NCI-H187 (cell line): ENCODE data around the gene PGAM2.

Source experiments
- DNase-seq, 2 experiments: peaks; one replicate each; lab custom pipeline; 2025; lab: John Stamatoyannopoulos, UW

PGAM2 gene

DNA sequence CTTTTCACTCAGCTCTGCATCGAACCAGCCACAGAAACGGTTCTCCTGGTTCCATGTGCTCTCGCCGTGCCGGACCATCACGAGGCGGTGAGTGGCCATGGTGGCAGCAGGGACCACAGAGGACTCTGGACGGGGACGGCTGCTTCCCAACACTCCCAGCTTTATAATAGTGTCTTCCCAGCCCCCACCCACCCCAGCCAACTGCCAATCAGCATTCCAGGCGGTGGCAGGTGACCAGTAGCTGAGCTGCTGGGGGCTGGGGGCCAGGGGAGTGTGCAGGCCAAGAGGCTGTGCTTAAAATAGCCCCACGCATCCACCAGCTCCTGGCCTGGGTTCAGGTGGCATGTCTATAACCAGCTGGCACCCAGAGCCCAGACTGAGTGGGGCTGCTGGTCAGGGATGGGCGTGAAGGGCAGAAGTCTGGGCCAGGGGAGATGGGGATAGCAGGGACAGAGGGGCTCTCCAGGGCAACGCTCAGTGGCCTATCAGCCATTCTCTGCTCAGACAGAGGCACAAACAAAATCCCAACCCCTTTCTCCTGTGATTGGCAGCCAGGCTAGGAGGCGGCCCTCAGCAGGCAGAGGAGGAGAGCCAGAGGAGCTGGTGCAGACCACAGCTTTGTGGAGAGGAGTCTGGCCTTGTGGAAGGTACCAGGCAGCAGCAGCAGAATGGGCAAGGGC, at the start of gene PGAM2:
TSS of gene PGAM2 (minus strand) at position 137 of the 680 bp plus-strand sequence. CDS start at position 99, 38 bp downstream.
- DNase-seq, result peak in 1 of 2 experiments; percentile 31

DNA sequence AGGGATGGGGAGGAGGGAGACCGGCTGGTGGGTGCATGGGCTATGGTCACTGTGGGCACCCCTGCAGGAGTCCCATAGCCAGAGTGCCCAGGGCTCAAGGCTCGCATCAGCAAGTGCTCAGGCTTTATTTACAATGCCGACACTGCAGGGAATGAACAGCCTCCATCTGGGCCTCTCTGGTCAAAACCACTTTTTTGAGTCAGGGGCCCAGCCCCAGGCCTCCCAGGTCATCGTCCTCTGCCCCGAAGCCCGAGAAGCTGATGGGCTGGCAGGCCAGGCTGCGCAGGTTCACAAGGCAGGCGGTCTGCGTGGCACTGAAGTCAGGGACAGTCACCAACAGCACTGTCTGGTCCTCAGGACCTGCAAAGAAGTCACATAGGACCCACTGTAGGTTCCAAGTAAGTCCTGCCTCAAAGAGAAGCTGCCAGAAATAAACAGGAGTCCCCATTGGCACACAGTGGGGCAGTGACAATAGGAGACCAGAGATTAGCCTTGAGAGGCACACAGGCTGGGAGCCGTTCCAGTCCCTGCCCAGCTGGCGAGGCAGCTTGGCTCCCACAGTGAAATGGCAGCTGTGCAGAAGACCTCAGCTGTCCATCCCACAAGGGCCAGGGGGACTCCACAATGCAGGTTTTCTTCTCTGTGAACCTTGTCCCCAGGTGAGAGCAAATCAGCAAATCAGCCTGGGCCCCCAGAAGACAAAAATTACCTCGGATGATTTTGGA, 49.4 kb upstream of the PGAM2 start:
- DNase-seq, result no peak

DNA sequence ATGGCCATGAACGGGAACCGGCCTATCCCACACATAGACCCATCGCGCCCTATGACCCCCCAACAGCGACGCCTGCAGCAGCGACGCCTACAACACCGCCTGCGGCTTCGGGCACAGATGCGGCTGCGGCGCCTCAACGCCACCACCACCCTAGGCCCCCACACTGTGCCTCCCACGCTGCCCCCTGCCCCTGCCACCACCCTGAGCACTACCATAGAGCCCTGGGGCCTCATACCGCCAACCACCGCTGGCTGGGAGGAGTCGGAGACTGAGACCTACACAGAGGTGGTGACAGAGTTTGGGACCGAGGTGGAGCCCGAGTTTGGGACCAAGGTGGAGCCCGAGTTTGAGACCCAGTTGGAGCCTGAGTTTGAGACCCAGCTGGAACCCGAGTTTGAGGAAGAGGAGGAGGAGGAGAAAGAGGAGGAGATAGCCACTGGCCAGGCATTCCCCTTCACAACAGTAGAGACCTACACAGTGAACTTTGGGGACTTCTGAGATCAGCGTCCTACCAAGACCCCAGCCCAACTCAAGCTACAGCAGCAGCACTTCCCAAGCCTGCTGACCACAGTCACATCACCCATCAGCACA, 48.5 kb upstream of the PGAM2 start:
- DNase-seq, result no peak

DNA sequence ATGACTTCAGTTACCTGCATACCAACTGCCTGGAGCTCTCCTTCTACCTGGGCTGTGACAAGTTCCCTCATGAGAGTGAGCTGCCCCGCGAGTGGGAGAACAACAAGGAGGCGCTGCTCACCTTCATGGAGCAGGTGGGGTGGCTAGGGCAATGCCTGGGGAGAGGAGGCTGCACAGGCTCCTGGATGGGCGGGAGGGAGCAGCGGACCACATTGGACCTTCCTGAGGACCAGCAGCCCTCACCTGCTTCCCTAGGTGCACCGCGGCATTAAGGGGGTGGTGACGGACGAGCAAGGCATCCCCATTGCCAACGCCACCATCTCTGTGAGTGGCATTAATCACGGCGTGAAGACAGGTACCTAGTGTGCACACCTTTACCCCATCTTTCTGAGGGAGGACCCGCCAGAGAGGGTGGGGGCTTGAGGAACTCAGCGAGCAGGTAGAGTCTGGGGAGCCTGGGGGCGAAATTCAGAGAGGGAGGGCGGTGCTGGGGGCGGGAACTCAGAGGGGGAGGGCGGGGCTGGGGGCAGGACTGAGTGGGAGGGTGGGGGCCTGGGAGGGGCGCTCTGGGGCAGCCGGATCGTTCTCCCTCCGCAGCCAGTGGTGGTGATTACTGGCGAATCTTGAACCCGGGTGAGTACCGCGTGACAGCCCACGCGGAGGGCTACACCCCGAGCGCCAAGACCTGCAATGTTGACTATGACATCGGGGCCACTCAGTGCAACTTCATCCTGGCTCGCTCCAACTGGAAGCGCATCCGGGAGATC, 47.8 kb upstream of the PGAM2 start:
- DNase-seq, result no peak

DNA sequence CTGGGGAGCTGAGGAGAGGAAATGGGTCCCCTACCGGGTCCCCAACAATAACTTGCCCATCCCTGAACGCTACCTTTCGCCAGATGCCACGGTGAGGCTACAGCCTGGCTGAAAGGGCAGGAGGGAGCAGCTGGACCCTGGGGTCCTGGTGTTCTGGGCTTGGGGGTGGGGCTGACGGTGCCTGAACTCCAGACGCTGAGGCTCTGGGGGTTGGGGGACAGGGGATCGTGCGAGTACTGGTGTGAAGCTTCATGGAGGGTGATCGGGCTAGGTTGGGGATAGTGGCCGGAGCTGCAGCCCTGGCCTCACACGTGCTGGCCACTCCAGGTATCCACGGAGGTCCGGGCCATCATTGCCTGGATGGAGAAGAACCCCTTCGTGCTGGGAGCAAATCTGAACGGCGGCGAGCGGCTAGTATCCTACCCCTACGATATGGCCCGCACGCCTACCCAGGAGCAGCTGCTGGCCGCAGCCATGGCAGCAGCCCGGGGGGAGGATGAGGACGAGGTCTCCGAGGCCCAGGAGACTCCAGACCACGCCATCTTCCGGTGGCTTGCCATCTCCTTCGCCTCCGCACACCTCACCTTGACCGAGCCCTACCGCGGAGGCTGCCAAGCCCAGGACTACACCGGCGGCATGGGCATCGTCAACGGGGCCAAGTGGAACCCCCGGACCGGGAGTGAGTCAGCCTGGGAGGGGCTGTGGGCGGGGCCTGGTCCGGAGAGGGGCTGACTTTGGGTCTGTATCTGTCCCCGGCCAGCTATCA, 47.0 kb upstream of the PGAM2 start:
- DNase-seq, result peak; percentile 27 to 56

DNA sequence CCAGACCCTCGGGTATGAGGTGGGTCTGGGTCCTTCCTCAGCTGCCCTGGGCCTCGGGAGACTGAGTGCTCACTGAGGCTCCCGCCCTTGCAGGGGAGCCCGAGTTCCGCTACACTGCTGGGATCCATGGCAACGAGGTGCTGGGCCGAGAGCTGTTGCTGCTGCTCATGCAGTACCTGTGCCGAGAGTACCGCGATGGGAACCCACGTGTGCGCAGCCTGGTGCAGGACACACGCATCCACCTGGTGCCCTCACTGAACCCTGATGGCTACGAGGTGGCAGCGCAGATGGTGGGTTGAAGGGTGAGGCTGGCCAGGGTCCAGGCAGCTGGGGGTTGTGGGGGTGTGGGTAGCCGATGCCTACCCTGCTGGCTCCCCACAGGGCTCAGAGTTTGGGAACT, 46.4 kb upstream of the PGAM2 start:
- DNase-seq, result no peak

DNA sequence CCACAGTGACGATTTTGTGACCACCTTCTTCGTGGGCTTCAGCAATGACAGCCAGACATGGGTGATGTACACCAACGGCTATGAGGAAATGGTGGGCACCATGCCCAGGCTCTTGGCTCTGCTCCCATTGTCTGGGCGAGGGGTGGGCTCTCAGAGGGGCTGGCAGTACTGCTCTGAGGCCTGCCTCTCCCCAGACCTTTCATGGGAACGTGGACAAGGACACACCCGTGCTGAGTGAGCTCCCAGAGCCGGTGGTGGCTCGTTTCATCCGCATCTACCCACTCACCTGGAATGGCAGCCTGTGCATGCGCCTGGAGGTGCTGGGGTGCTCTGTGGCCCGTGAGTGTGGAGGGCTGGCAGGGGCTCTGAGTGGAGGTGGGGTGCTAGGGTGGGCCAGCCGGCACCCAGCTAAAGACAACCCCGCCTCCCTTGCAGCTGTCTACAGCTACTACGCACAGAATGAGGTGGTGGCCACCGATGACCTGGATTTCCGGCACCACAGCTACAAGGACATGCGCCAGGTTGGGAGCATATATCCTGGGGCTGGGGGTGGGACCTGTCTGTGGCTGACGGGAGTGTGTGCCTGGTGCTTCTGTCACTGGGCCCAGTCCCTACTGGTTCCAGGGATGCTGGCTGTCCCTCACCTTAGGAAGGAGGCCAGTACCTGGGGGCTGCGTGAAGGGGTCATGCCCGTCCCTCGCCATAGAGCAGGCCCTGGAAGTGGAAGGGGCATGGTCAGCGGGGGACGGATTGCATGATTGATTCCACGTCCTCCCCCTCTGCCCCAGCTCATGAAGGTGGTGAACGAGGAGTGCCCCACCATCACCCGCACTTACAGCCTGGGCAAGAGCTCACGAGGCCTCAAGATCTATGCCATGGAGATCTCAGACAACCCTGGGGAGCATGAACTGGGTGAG, 45.6 kb upstream of the PGAM2 start:
- no peak for DNase-seq

DNA sequence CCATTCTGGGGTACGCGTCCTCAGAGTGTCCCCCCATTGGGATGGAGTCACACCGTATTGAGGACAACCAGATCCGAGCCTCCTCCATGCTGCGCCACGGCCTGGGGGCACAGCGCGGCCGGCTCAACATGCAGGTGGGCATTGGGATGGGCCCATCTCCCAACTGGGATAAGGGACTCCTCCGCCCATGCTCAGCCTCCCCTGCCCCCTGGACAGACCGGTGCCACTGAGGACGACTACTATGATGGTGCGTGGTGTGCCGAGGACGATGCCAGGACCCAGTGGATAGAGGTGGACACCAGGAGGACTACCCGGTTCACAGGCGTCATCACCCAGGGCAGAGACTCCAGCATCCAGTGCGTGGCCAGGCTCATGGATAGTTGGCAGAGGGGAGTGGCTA, 44.6 kb upstream of the PGAM2 start:
- no peak for DNase-seq

DNA sequence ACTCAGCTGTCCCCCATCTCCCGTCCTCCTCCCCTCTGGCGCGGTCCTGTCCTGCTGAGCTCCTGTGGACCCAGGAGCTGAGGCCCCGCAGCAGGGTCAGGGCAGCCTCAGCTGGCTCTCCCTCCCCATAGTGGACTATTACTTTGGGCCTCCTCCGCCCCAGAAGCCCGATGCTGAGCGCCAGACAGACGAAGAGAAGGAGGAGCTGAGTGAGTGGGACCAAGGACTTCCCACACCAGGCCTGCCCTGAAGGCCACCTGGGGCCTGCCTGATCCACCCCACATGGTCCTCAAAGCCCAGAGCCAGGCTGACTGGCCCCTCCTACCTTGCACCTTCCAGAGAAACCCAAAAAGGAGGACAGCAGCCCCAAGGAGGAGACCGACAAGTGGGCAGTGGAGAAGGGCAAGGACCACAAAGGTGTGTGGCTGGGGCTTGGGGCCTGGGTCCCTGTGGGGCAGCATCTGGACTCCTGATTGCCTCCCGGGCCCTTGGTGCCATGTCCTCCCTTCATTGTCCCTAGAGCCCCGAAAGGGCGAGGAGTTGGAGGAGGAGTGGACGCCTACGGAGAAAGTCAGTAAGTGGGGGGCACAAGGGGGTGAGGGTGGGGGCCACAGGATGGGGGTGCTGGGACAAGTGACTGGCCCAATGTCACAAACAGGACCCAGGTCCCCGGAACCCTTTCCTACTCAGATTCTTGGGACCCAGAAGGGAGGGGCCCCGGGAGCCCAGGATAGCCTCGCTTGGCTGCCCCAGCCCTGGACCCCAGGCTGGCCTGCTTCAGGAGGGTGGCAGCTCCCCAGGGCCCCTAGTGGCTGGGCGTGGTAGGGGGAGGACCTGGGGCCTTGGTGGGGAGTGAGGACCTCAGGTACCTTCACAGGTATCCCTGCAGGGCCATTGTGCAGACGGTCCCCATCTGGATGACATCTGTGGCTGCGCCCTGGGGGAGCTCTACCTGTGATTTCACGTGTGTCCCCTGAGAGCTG, 43.7 kb upstream of the PGAM2 start:
- no peak for DNase-seq

DNA sequence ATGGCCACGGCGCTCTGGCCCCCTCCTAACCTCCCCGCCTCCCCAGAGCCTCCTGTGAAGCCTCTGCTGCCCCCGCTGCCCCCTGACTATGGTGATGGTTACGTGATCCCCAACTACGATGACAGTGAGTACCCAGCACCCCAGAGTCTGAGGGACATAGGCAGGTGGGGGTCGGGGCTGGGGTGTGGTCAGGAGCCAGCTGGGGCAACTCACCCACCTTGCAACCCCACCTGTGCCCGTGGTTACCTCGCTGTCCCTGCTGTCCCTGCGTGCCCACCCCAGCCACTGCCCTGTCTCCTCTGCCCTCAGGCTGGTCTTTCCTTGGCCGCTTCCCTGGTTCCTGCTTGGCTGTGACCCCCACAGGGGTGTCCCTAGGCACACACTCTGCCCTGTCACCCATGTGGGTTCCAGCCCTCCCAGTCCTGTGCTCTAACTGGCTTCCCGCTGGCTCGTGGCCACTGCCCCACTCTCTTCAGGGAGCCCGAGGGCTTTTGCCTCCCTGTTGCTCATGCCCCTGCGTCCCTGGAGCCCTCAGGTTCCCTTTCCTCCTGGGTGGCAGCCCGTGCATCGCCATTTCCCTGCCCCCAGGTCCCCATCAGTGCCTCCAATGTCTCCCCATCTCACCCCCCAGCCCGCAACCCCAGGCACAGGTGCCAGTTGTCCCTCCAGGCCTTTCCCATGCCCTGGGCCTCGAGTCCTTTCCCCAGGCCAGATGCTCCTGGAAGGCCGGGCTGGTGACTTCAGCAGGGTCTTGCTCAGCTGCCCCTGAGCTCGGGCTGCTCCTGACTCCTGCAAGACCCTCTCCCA, 42.8 kb upstream of the PGAM2 start:
- no peak for DNase-seq

DNA sequence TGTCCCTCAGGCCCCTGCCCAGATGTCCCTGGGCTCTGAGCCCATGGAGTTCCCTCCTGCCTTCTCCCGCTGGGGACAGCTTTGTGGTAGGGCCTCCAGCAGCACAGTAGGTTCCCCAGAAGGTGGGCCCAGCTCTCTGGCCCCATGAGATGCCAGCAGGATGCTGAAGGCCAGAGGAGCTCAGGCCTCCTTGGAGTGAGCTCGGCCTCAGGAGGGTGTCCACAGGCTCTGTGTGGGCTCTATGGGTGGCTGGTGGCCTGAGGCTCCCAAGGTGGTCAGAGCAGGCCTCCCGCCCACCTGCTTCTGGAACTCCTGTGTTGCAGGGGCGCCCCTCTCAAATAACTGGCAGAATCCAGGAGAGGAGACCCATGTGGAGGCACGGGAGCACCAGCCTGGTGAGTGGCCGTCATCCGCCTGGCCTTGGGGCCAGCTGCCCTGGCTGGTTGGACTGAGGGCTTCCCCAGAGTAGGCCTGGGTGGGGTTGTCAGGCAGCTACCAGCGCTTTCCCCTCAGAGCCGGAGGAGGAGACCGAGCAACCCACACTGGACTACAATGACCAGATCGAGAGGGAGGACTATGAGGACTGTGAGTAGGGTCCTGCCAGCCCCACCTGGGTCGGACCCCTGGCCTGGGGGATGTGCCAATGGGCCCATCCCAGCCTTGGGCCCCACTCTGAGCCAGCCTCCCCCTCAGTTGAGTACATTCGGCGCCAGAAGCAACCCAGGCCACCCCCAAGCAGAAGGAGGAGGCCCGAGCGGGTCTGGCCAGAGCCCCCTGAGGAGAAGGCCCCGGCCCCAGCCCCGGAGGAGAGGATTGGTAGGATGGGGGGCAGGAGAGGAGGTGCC, 42.0 kb upstream of the PGAM2 start:
- no peak for DNase-seq

DNA sequence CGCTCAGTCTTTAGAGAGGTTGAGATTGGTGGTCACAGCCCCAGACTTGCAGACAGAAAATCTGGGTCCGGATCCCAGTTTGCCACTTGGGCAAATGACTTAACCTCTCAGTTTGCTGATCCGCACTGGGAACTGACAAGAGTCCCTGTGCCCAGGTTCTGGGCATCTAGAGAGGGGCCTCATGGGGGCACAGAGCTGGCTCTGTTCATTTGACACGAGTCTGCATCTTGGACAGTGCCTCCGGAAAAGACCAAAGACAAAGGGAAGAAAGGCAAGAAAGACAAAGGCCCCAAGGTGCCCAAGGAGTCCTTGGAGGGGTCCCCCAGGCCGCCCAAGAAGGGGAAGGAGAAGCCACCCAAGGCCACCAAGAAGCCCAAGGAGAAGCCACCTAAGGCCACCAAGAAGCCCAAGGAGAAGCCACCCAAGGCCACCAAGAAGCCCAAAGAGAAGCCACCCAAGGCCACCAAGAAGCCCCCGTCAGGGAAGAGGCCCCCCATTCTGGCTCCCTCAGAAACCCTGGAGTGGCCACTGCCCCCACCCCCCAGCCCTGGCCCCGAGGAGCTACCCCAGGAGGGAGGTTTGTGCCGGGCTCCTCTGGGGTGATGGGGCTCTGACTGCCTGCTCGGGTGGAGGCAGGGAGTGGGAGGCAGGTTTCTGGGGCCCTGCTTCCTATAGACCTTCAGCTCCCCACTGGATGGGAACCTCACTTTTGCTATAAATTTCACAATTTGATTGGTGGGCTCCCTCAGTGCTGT, 41.1 kb upstream of the PGAM2 start:
- no peak for DNase-seq

DNA sequence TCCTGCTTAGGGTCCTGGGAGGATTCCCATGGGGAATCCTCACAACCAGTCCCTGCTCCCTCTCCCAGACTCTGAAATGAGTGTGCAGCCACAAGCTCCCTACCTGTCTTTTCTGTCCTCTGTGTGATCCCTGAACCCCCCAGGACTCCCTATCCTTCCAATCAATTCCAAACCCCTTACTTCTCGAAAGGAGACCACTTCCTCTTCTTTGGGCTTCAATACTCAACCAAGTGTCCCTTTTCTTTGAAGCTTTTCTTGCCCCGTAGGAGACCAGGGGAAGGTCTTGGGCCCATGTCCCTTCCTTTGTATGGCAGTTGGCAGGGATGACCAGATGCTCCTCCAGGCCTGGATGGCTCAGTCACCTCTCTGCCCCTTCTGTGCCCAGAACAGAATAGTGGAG, 40.5 kb upstream of the PGAM2 start:
- no peak for DNase-seq

DNA sequence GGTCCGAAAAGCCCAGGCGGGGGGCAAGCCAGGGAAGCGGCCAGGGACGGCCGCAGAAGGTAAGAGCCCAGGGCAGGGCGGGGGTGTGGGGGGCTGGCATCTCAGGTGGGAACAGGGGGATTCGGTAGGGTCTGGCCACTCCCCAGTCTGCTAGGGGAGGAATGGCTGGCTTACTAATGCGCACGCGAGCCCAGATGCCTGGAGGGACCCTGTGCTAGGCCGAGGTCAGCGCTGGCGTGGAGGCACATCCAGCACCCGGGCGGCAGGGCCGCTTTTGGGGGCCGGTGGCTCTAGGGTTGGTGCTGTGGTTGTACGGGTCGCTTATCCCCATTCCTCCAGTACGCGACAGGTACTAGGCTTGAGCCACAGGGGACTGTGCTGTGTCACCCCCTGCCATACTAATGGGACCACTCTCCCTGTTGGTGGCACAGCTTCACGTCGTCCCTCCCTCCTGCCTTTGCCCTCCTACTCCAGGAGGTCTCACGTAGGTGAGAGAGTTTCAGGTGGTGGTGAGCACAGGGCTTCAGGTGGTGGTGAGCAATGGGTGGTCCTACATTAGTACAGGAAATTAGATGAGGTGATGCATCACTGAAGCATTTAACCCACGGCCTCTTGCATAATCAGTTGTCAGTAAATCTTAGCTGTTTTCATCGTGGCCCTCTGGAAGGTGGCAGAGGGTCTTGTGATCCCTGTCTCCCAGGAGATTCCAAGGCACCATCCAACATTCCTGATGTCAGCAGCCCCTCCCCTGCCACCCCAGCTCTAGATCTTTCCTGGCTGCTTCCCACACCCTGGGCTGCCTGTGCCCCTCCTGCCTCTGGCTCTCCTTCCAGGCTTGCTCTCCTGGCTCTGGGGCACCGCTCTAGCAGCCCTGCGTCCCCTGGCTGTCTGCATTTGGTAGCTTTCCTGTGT, 39.7 kb upstream of the PGAM2 start:
- DNase-seq, result no peak

DNA sequence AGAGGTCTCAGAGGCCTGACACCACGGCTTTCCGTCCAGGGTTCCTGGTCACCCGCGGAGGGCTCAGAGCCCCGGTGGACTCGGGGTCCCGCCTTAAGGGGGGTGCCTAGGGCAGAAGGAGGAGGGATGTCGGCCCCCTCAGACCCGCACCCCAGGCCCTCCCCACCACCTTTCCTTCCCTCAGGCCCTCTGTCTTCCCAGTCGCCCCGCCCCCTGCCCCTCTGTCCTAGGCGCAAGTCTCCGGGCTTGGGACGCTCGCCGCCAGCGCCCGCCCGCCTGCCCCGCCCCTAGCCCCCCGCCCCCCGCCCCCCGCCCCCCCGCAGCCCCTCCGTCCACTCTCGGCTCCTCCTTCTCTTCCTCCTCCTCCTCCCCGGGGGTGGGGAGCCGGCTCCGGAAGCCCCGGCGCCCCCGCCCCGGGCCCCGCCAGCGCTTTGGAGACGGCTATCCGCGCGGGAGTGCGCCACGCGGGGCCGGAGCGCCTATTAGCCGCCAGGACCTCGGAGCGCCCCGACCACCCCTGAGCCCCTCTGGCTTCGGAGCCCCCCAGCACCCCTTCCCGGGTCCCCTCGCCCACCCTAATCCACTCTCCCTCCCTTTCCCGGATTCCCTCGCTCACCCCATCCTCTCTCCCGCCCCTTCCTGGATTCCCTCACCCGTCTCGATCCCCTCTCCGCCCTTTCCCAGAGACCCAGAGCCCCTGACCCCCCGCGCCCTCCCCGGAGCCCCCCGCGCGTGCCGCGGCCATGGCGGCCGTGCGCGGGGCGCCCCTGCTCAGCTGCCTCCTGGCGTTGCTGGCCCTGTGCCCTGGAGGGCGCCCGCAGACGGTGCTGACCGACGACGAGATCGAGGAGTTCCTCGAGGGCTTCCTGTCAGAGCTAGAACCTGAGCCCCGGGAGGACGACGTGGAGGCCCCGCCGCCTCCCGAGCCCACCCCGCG, 38.8 kb upstream of the PGAM2 start, which contains the start of gene AEBP1:
TSS of gene AEBP1 (plus strand) at position 423 of the 937 bp plus-strand sequence. CDS start at position 744, 321 bp downstream.
- DNase-seq, result no peak
